Measurements from ENCODE around the gene HOATZ.

HOATZ gene

DNA sequence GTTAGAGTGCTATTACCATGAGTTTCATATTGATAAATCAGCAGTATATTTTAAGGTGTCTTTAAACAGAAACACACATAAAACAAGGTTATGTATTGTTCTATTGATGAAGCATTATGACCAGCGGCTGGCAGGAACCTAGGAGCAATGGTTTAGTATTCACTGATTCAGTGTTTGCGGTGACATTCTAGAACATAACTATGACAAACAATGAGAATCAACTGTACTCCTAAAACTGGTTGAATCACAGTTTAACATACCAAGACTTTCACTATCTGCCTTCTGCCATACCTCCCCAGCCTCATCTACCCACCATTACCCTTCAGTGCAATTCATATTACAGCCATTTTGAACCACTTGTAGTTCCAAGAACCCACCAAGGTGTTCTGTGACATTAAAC, 8.8 kb downstream of the HOATZ start:
- Histone ChIP-seq H3K4me1 (ENCODE audit: low read length) (peaks cover 18% of the 10 kb centered on the region), H4K20me1 (ENCODE audit: insufficient read depth, low read length) (no peaks in the 10 kb centered on the region), H3K9me3 (ENCODE audit: insufficient read depth, low read length) (no peaks in the 10 kb centered on the region), H3K9ac (ENCODE audit: low read length) (no peak overlapping the region), H3K27ac (ENCODE audit: low read length) (no peak overlapping the region), H3K27me3 (ENCODE audit: low read depth, low read length) (no peaks in the 10 kb centered on the region), H3K4me3 (ENCODE audit: low read length) (no peak overlapping the region), H3K79me2 (ENCODE audit: low read length) (no peaks in the 10 kb centered on the region), H3K4me2 (ENCODE audit: low read length) (no peak overlapping the region), H3K36me3 (replicated peaks; ENCODE audit: low read depth, low read length) (no peaks in the 10 kb centered on the region), H2AFZ (ENCODE audit: low read depth, low read length) (no peak overlapping the region)
- TF ChIP-seq CTCF (IDR thresholded peaks at IDR 0.05; ENCODE audit: low read depth, low read length) (no peak), EZH2phosphoT487 (IDR thresholded peaks at IDR 0.05; ENCODE audit: low read depth) (no peak)

DNA sequence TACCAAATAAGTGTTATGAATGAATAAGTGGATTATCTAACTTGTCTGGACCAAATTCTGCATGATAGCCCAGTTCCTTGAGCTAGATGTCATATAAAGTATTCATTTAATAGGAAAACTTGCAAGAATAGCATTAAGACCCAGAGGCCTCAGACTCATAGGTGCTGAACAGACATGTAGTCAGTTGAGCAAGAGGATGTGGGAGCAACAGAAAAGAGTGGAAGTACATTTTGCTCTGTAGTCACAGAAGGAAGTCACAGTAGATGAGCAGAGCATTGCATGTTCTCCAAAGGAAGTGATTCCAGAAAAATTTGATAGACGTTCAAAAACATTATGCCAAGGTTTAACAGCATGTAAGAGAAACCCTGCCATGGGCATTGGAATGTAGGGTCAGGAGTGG, 9.5 kb downstream of the HOATZ start:
- no peaks in the 10 kb centered on the region for H3K27me3 ChIP-seq (ENCODE audit: low read depth, low read length)
- no peaks in the 10 kb centered on the region for H3K9me3 ChIP-seq (ENCODE audit: insufficient read depth, low read length)
- TF ChIP-seq CTCF (IDR thresholded peaks at IDR 0.05; ENCODE audit: low read depth, low read length) (no peak), EZH2phosphoT487 (IDR thresholded peaks at IDR 0.05; ENCODE audit: low read depth) (no peak)
- H3K36me3 ChIP-seq (replicated peaks; ENCODE audit: low read depth, low read length): no peaks in the 10 kb centered on the region
- no peak overlapping the region for H3K4me3 ChIP-seq (ENCODE audit: low read length)
- no peak overlapping the region for H3K9ac ChIP-seq (ENCODE audit: low read length)
- no peak overlapping the region for H3K27ac ChIP-seq (ENCODE audit: low read length)
- H4K20me1 ChIP-seq (ENCODE audit: insufficient read depth, low read length): no peaks in the 10 kb centered on the region
- peaks cover 24% of the 10 kb centered on the region for H3K4me1 ChIP-seq (ENCODE audit: low read length)
- no peak overlapping the region for H2AFZ ChIP-seq (ENCODE audit: low read depth, low read length)
- H3K79me2 ChIP-seq (ENCODE audit: low read length): no peaks in the 10 kb centered on the region
- H3K4me2 ChIP-seq (ENCODE audit: low read length): no peak overlapping the region

- Histone ChIP-seq H3K27me3 (ENCODE audit: low read depth, low read length) (no peaks in the 10 kb centered on the region), H3K27ac (ENCODE audit: low read length) (no peak overlapping the region), H3K36me3 (replicated peaks; ENCODE audit: low read depth, low read length) (no peaks in the 10 kb centered on the region), H3K4me2 (ENCODE audit: low read length) (no peak overlapping the region), H3K4me1 (ENCODE audit: low read length) (peaks cover 28% of the 10 kb centered on the region), H2AFZ (ENCODE audit: low read depth, low read length) (no peak overlapping the region), H4K20me1 (ENCODE audit: insufficient read depth, low read length) (no peaks in the 10 kb centered on the region), H3K4me3 (ENCODE audit: low read length) (no peak overlapping the region), H3K79me2 (ENCODE audit: low read length) (no peaks in the 10 kb centered on the region), H3K9ac (ENCODE audit: low read length) (no peak overlapping the region), H3K9me3 (ENCODE audit: insufficient read depth, low read length) (no peaks in the 10 kb centered on the region)
- no peak for TF ChIP-seq CTCF (IDR thresholded peaks at IDR 0.05; ENCODE audit: low read depth, low read length)
- no peak for TF ChIP-seq EZH2phosphoT487 (IDR thresholded peaks at IDR 0.05; ENCODE audit: low read depth)
These were observed 10.9 kb downstream of the HOATZ start for GRCh38 chr11:111525456-111525855.

DNA sequence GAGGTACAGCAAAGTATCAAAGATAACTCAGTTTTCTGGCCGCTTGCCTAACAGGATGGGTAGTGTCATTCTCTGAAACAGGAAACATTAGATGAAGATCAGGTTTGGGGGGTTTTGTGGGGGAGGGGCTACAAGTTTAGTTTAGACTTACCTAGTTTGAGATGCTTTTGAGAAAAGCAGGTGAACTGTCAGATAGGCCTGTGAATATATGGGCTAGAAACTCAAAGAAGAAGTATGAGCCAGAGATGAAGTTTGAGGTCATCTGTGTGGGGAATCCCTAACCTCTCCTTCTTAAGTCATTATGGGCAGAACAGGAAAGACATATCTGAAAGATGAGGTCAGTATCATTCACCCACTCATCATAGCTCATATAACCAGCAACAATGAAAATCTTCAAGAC, 11.9 kb downstream of the HOATZ start:
- no peaks in the 10 kb centered on the region for H3K79me2 ChIP-seq (ENCODE audit: low read length)
- no peak overlapping the region for H3K4me3 ChIP-seq (ENCODE audit: low read length)
- H3K9me3 ChIP-seq (ENCODE audit: insufficient read depth, low read length): no peaks in the 10 kb centered on the region
- no peak overlapping the region for H2AFZ ChIP-seq (ENCODE audit: low read depth, low read length)
- no peak overlapping the region for H3K27ac ChIP-seq (ENCODE audit: low read length)
- H3K9ac ChIP-seq (ENCODE audit: low read length): no peak overlapping the region
- H4K20me1 ChIP-seq (ENCODE audit: insufficient read depth, low read length): no peaks in the 10 kb centered on the region
- H3K36me3 ChIP-seq (replicated peaks; ENCODE audit: low read depth, low read length): no peaks in the 10 kb centered on the region
- no peaks in the 10 kb centered on the region for H3K27me3 ChIP-seq (ENCODE audit: low read depth, low read length)
- peak overlapping the region; percentile 22 for H3K4me2 ChIP-seq (ENCODE audit: low read length)
- H3K4me1 ChIP-seq (ENCODE audit: low read length): peaks cover 38% of the 10 kb centered on the region
- TF ChIP-seq CTCF (IDR thresholded peaks at IDR 0.05; ENCODE audit: low read depth, low read length): no peak
- no peak for TF ChIP-seq EZH2phosphoT487 (IDR thresholded peaks at IDR 0.05; ENCODE audit: low read depth)
